ENCODE results near the gene PLXNA4. TPM values are rescaled to one million over a fixed set of nuclear protein-coding genes. Genes with fewer than 3 reads are reported as not detected.

Gene PLXNA4
- total RNA-seq, 1 experiment from 2014 or later, result 1.0 TPM

GRCh38 chr7:132123773-132124172, 452.5 kb downstream of the PLXNA4 start:
- intact Hi-C loops (cut with micrococcal nuclease; ENCODE audit: unreplicated experiment), result no loop called here
- no peak overlapping the region for H2AFZ ChIP-seq
- H3F3A ChIP-seq (ENCODE audit: insufficient read depth, low read depth), result no peaks in the 10 kb centered on the region
- no peak overlapping the region for H3K4me2 ChIP-seq
- H3K27ac ChIP-seq, result no peak overlapping the region
- no peak overlapping the region for H3K4me3 ChIP-seq
- H3K9me2 ChIP-seq (ENCODE audit: insufficient read depth), result no peaks in the 10 kb centered on the region
- TF ChIP-seq CTCF (conservative IDR thresholded peaks at IDR 0.05) (no peak), EZH2 (IDR thresholded peaks at IDR 0.05; ENCODE audit: low read depth) (no peak)
- no peaks in the 10 kb centered on the region for H3K36me3 ChIP-seq (ENCODE audit: low read depth)
- peaks cover 16% of the 10 kb centered on the region for H3K4me1 ChIP-seq (replicated peaks; ENCODE audit: insufficient read depth)
- no peaks in the 10 kb centered on the region for H3K27me3 ChIP-seq (ENCODE audit: insufficient read depth, low read depth)
- BruUV-seq (replicated peaks), result no TSS peak
- POLR2A ChIA-PET (ENCODE audit: unreplicated experiment), result no interaction called here
- DNase-seq, result no peak
- H3K9me3 ChIP-seq (ENCODE audit: insufficient read depth, low read depth), result no peaks in the 10 kb centered on the region
- CTCF ChIA-PET, result no interaction called here
- no peaks in the 10 kb centered on the region for H3K79me2 ChIP-seq (ENCODE audit: low read depth)
- no peaks in the 10 kb centered on the region for H4K20me1 ChIP-seq (ENCODE audit: insufficient read depth)

- no peaks in the 10 kb centered on the region for H3K9me3 ChIP-seq (ENCODE audit: insufficient read depth, low read depth)
- no peaks in the 10 kb centered on the region for H3K9me2 ChIP-seq (ENCODE audit: insufficient read depth)
- BruUV-seq (replicated peaks), result no TSS peak
- TF ChIP-seq CTCF (conservative IDR thresholded peaks at IDR 0.05), result no peak
- TF ChIP-seq EZH2 (IDR thresholded peaks at IDR 0.05; ENCODE audit: low read depth), result no peak
- no peak overlapping the region for H3K4me3 ChIP-seq
- ChIA-PET CTCF (no interaction called here), POLR2A (ENCODE audit: unreplicated experiment) (no interaction called here)
- no peaks in the 10 kb centered on the region for H4K20me1 ChIP-seq (ENCODE audit: insufficient read depth)
- H3K4me1 ChIP-seq (replicated peaks; ENCODE audit: insufficient read depth), result peaks cover 25% of the 10 kb centered on the region
- no peaks in the 10 kb centered on the region for H3K27me3 ChIP-seq (ENCODE audit: insufficient read depth, low read depth)
- no peak overlapping the region for H3K27ac ChIP-seq
- H3K79me2 ChIP-seq (ENCODE audit: low read depth), result no peaks in the 10 kb centered on the region
- DNase-seq, result no peak
- no peaks in the 10 kb centered on the region for H3F3A ChIP-seq (ENCODE audit: insufficient read depth, low read depth)
- H2AFZ ChIP-seq, result no peak overlapping the region
- no peaks in the 10 kb centered on the region for H3K36me3 ChIP-seq (ENCODE audit: low read depth)
- intact Hi-C loops (cut with micrococcal nuclease; ENCODE audit: unreplicated experiment), result no loop called here
- H3K4me2 ChIP-seq, result no peak overlapping the region
Observed at GRCh38 chr7:132122901-132123300, 453.4 kb downstream of the PLXNA4 start.

- no peak for DNase-seq
- H4K20me1 ChIP-seq (ENCODE audit: insufficient read depth), result no peaks in the 10 kb centered on the region
- H2AFZ ChIP-seq, result no peak overlapping the region
- H3K4me3 ChIP-seq, result no peak overlapping the region
- peaks cover under 1% of the 10 kb centered on the region for H3F3A ChIP-seq (ENCODE audit: insufficient read depth, low read depth)
- no peak overlapping the region for H3K27ac ChIP-seq
- POLR2A ChIA-PET (ENCODE audit: unreplicated experiment), result no interaction called here
- no peaks in the 10 kb centered on the region for H3K27me3 ChIP-seq (ENCODE audit: insufficient read depth, low read depth)
- no peaks in the 10 kb centered on the region for H3K9me3 ChIP-seq (ENCODE audit: insufficient read depth, low read depth)
- H3K4me1 ChIP-seq (replicated peaks; ENCODE audit: insufficient read depth), result peaks cover 34% of the 10 kb centered on the region
- no TSS peak for BruUV-seq (replicated peaks)
- TF ChIP-seq EZH2 (IDR thresholded peaks at IDR 0.05; ENCODE audit: low read depth), result no peak
- no peak for TF ChIP-seq CTCF (conservative IDR thresholded peaks at IDR 0.05)
- CTCF ChIA-PET, result no interaction called here
- no peak overlapping the region for H3K4me2 ChIP-seq
- intact Hi-C loops (cut with micrococcal nuclease; ENCODE audit: unreplicated experiment), result no loop called here
- no peaks in the 10 kb centered on the region for H3K36me3 ChIP-seq (ENCODE audit: low read depth)
- H3K79me2 ChIP-seq (ENCODE audit: low read depth), result no peaks in the 10 kb centered on the region
- no peaks in the 10 kb centered on the region for H3K9me2 ChIP-seq (ENCODE audit: insufficient read depth)
Observed at GRCh38 chr7:132121987-132122386, 454.3 kb downstream of the PLXNA4 start.

Data from PC-9 (cell line).